Endothelial cell of umbilical vein (primary cell): ENCODE data around the gene LPP. TPM values are rescaled to one million over a fixed set of nuclear protein-coding genes. Genes with fewer than 3 reads are reported as not detected.

ENCODE experiments used
- BruUV-seq: library from RNA; stranded (reverse); fragments of 400-500 nt; replicated peaks from 2 replicates; lab custom pipeline; 2021; lab: Mats Ljungman, UMichigan
- CTCF ChIA-PET: fragments of 300-600, 350-600 bp; sonication (Branson Sonifier 250); formaldehyde crosslinking; loops from one replicate; lab custom pipeline; 2021; ENCODE audit warnings: antibody characterized with exemption, inconsistent platforms; lab: Charles Lee
- POLR2A ChIA-PET: fragments of 300-600, 350-600 bp; sonication (Branson Sonifier 250); formaldehyde crosslinking; loops from one replicate; lab custom pipeline; 2021; ENCODE audit warnings: antibody characterized with exemption, inconsistent platforms; lab: Charles Lee
- DNase-seq: peaks from one replicate; pipeline ENCODE4 v3.0.0-alpha.2; 2011; ENCODE audit warnings: low read depth, low spot score
- FAIRE-seq: peaks from 2 replicates; lab custom pipeline; 2011; peaks lifted over from hg19 to GRCh38; lab: Jason Lieb, UNC
- H2AFZ ChIP-seq: 2 replicates; pipeline ENCODE4 v1.6.0; 2012; ENCODE audit warnings: low read depth, low read length, control low read depth, inconsistent platforms
- H3K27ac ChIP-seq: 2 replicates; pipeline ENCODE4 v1.5.1; 2011; ENCODE audit warnings: low read depth, mild to moderate bottlenecking, control low read depth, low read length, moderate library complexity; ENCODE audit not compliant: insufficient read depth
- H3K27me3 ChIP-seq, 2 experiments: 2 replicates each; pipeline versions ENCODE4 v1.6.0 to v1.6.1; 2011; ENCODE audit warnings: low read length in 2 of 2, mixed read lengths in 1 of 2; ENCODE audit not compliant: control insufficient read depth in 2 of 2, insufficient read depth in 2 of 2
- H3K36me3 ChIP-seq, 2 experiments: 2 replicates in 1 of 2; 3 replicates in 1 of 2; pipeline ENCODE4 v1.5.1; 2011; ENCODE audit warnings: low read length in 2 of 2, mild to moderate bottlenecking in 1 of 2, moderate library complexity in 1 of 2; ENCODE audit not compliant: control insufficient read depth in 2 of 2, insufficient read depth in 2 of 2; ENCODE audit errors: extremely low read depth in 1 of 2
- H3K4me1 ChIP-seq: 3 replicates; pipeline ENCODE4 v1.5.1; 2011; ENCODE audit warnings: mild to moderate bottlenecking, low read length; ENCODE audit not compliant: control insufficient read depth, insufficient read depth; ENCODE audit errors: extremely low read depth
- H3K4me2 ChIP-seq: 2 replicates; pipeline ENCODE4 v1.6.1; 2011; ENCODE audit warnings: low read length, control low read depth, mixed read lengths; ENCODE audit not compliant: insufficient read depth
- H3K4me3 ChIP-seq, 3 experiments: fragments of 200-600 bp in 1 of 3; sonication (generic), shearing (Covaris generic) in 1 of 3; replicated peaks in 1 of 3; 2 replicates each; pipeline ENCODE4 v1.5.1; 2011 to 2016; ENCODE audit warnings: control low read depth in 3 of 3, low read length in 3 of 3, mild to moderate bottlenecking in 2 of 3, inconsistent platforms in 1 of 3, low read depth in 1 of 3, moderate library complexity in 1 of 3; ENCODE audit not compliant: insufficient read depth in 1 of 3
- H3K79me2 ChIP-seq: 2 replicates; pipeline ENCODE4 v1.6.0; 2012; ENCODE audit warnings: low read length, inconsistent platforms; ENCODE audit not compliant: control insufficient read depth, insufficient read depth
- H3K9ac ChIP-seq: replicated peaks from 2 replicates; pipeline ENCODE3; 2011; ENCODE audit warnings: low read length, control low read depth; ENCODE audit not compliant: insufficient read depth; ENCODE audit errors: extremely low read depth
- H3K9me1 ChIP-seq: replicated peaks from 3 replicates; pipeline ENCODE4 v1.6.0; 2011; ENCODE audit warnings: mild to moderate bottlenecking, low read length; ENCODE audit not compliant: control insufficient read depth, insufficient read depth; ENCODE audit errors: extremely low read depth
- H3K9me3 ChIP-seq: replicated peaks from 2 replicates; pipeline ENCODE4 v1.5.1; 2012; ENCODE audit warnings: low read length, inconsistent platforms; ENCODE audit not compliant: control insufficient read depth, insufficient read depth
- H4K20me1 ChIP-seq: replicated peaks from 2 replicates; pipeline ENCODE3; 2011; ENCODE audit warnings: mild to moderate bottlenecking, low read length; ENCODE audit not compliant: control insufficient read depth, insufficient read depth; ENCODE audit errors: extremely low read depth
- EZH2 ChIP-seq: IDR thresholded peaks from 2 replicates; pipeline ENCODE4 v1.6.1; 2012; ENCODE audit warnings: borderline replicate concordance, low read depth, mild to moderate bottlenecking, moderate library complexity, low read length, inconsistent platforms; ENCODE audit not compliant: severe bottlenecking
- FOS ChIP-seq: IDR thresholded peaks from 2 replicates; pipeline ENCODE4 v1.6.1; 2011; ENCODE audit warnings: mild to moderate bottlenecking, low read length, moderate library complexity, borderline replicate concordance; ENCODE audit not compliant: insufficient read depth
- GATA2 ChIP-seq: IDR thresholded peaks from 2 replicates; pipeline ENCODE4 v1.7.0; 2011; ENCODE audit warnings: low read depth, mild to moderate bottlenecking, moderate library complexity, mixed read lengths, low read length; ENCODE audit not compliant: insufficient read length, insufficient read depth
- JUN ChIP-seq: IDR thresholded peaks from 2 replicates; pipeline ENCODE4 v1.6.1; 2011; ENCODE audit warnings: borderline replicate concordance, low read depth; ENCODE audit not compliant: insufficient read length, insufficient read depth
- MYC ChIP-seq: IDR thresholded peaks from one replicate; pipeline ENCODE4 v1.6.1; 2011; ENCODE audit warnings: mild to moderate bottlenecking, low read depth, low read length
- POLR2A ChIP-seq: IDR thresholded peaks from 2 replicates; pipeline ENCODE4 v1.6.1; 2012; ENCODE audit warnings: low read depth, mild to moderate bottlenecking, control low read depth, low read length
- POLR2AphosphoS5 ChIP-seq: IDR thresholded peaks from 2 replicates; pipeline ENCODE4 v1.6.1; 2012; ENCODE audit warnings: low read depth, mild to moderate bottlenecking, control low read depth, low read length, moderate library complexity; ENCODE audit not compliant: insufficient read depth
- dilution Hi-C: fragments of 300-500 bp; cut with MboI; formaldehyde crosslinking; loops from one replicate; pipeline ENCODE4 v1.15.0; 2019; ENCODE audit warnings: low sequenced_read_pairs; ENCODE audit not compliant: extremely low pct_ligation_motif_present
- intact Hi-C: fragments of 100-400 bp; cut with micrococcal nuclease; formaldehyde crosslinking; loops from one replicate; pipeline ENCODE4 v1.10.0; 2022
- polyA plus RNA-seq, 4 experiments: library from polyadenylated mRNA; depleted of rRNA in 3 of 4; stranded (reverse) in 3 of 4; unstranded in 1 of 4; fragments of >200 nt; gene quantifications; 2 replicates each; pipeline versions ENCODE4 v1.2.1 to v1.2.3, GENCODE V29; 2011 to 2012; ENCODE audit warnings: missing spikeins in 1 of 4
- total RNA-seq: library from RNA; stranded (reverse); gene quantifications from 2 replicates; pipeline ENCODE4 v1.2.3, GENCODE V29; 2021
- TF ChIP-seq, protein P1 (sequence below): IDR thresholded peaks from 2 replicates; pipeline ENCODE4 v1.6.1; 2011; ENCODE audit not compliant: insufficient read depth, insufficient read length
- TF ChIP-seq, protein P2 (sequence below), 2 donors: IDR thresholded peaks; 1 replicate in 1 of 2; 2 replicates in 1 of 2; pipeline ENCODE4 v1.5.1; 2011; ENCODE audit warnings: low read length in 2 of 2, mild to moderate bottlenecking in 2 of 2, moderate library complexity in 2 of 2, control low read depth in 1 of 2, inconsistent platforms in 1 of 2, low read depth in 1 of 2; ENCODE audit not compliant: insufficient read depth in 1 of 2; ENCODE audit errors: extremely low read depth in 1 of 2

Gene LPP
- total and polyA plus RNA-seq, 2 donors (not counting 3 experiments of a cell fraction or from before 2014, with no cell fraction given), result 16.9 to 153 TPM

DNA sequence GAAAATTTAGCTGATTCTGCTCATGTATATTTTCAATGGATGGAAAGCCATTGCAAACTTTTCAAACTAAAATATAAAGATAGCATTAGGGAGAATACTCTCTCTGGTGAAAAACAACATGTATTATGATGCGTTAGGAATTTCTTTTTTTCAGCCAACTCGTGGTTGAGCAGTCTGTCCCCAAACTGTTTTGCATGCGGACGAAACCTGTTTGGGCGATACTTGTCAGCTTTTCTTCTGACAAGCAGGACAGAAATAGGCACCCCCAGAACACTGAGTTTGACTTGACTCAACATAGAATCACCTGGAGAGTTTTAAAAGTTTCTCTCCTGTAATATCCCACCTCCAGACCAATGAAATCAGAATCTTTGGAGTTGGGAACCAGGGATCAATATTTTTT is 600.3 kb downstream of the LPP start:
- ChIA-PET POLR2A (no interaction called here), CTCF (interaction anchor here (0.9 kb wide), 1 partner anchor 200 kb away, joined by 3 read pairs; no protein-coding TSS in a partner anchor)
- Histone ChIP-seq H3K4me2 (no peak overlapping the region), H3K9me3 (no peaks in the 10 kb centered on the region), H3K4me1 (no peaks in the 10 kb centered on the region), H3K36me3 (no peaks in the 10 kb centered on the region), H2AFZ (no peak overlapping the region), H3K27me3 (no peaks in the 10 kb centered on the region), H4K20me1 (no peaks in the 10 kb centered on the region), H3K4me3 (no peak overlapping the region), H3K79me2 (no peaks in the 10 kb centered on the region), H3K9ac (no peak overlapping the region), H3K27ac (no peak overlapping the region), H3K9me1 (no peaks in the 10 kb centered on the region)
- DNase-seq (no peak), FAIRE-seq (no peak)
- TF ChIP-seq EZH2, result no peak
- TF ChIP-seq, protein P1, sequence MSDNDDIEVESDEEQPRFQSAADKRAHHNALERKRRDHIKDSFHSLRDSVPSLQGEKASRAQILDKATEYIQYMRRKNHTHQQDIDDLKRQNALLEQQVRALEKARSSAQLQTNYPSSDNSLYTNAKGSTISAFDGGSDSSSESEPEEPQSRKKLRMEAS, result no peak
- TF ChIP-seq, protein P2, sequence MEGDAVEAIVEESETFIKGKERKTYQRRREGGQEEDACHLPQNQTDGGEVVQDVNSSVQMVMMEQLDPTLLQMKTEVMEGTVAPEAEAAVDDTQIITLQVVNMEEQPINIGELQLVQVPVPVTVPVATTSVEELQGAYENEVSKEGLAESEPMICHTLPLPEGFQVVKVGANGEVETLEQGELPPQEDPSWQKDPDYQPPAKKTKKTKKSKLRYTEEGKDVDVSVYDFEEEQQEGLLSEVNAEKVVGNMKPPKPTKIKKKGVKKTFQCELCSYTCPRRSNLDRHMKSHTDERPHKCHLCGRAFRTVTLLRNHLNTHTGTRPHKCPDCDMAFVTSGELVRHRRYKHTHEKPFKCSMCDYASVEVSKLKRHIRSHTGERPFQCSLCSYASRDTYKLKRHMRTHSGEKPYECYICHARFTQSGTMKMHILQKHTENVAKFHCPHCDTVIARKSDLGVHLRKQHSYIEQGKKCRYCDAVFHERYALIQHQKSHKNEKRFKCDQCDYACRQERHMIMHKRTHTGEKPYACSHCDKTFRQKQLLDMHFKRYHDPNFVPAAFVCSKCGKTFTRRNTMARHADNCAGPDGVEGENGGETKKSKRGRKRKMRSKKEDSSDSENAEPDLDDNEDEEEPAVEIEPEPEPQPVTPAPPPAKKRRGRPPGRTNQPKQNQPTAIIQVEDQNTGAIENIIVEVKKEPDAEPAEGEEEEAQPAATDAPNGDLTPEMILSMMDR (IDR thresholded peaks at IDR 0.05; ENCODE audit: extremely low read depth in 1 of 2, insufficient read depth in 1 of 2, low read depth in 1 of 2, low read length in 2 of 2), result no peak
- TF ChIP-seq JUN, result no peak
- no peak for TF ChIP-seq GATA2
- no peak for TF ChIP-seq POLR2AphosphoS5
- no peak for TF ChIP-seq MYC
- no peak for TF ChIP-seq POLR2A
- TF ChIP-seq FOS, result no peak
- no TSS peak for BruUV-seq
- dilution Hi-C loops, result no loop called here
- intact Hi-C loops, result no loop called here
